B cell (primary cell): ENCODE measurements around the gene TMEM233. TPM values are rescaled to one million over a fixed set of nuclear protein-coding genes. Genes with fewer than 3 reads are reported as not detected.

Experiments used
- ATAC-seq: fragments of 200-7000 bp; cut with Tn5 transposase; one replicate; pipeline ENCODE4 v1.10.0; 2021; ENCODE audit warnings: low read depth, mild to moderate bottlenecking, moderate number of reproducible peaks, moderate library complexity
- CTCF ChIA-PET: fragments of 350-600 bp; sonication (Branson Sonifier 250); formaldehyde crosslinking; loops from one replicate; lab custom pipeline; 2021; ENCODE audit warnings: antibody characterized with exemption, inconsistent platforms; lab: Charles Lee
- POLR2A ChIA-PET: fragments of 350-600 bp; sonication (Branson Sonifier 250); formaldehyde crosslinking; loops from one replicate; lab custom pipeline; 2021; ENCODE audit warnings: antibody characterized with exemption; lab: Charles Lee
- DNase-seq: peaks from one replicate; pipeline ENCODE4 v3.0.0; 2013
- H2AFZ ChIP-seq: 2 replicates; pipeline ENCODE4 v1.6.1; 2012; ENCODE audit warnings: mild to moderate bottlenecking, low read depth, low read length; ENCODE audit not compliant: insufficient read depth, poor library complexity, severe bottlenecking
- H3K27ac ChIP-seq, 2 donors: 1 replicate in 1 of 2; 2 replicates in 1 of 2; pipeline ENCODE4 v1.5.1; 2012 to 2013; ENCODE audit warnings: low read length in 2 of 2, mild to moderate bottlenecking in 2 of 2, moderate library complexity in 1 of 2
- H3K27me3 ChIP-seq, 4 experiments: fragments of 200-600 bp in 1 of 4; sonication (generic) in 1 of 4; replicated peaks in 1 of 4; 1 replicate in 2 of 4; 2 replicates in 2 of 4; pipeline versions ENCODE4 v1.6.1 to v1.7.0; 2013 to 2016; ENCODE audit warnings: low read length in 3 of 4, mild to moderate bottlenecking in 2 of 4, mixed read lengths in 1 of 4, moderate library complexity in 1 of 4; ENCODE audit not compliant: insufficient read depth in 4 of 4, control insufficient read depth in 3 of 4; ENCODE audit errors: control extremely low read depth in 1 of 4
- H3K36me3 ChIP-seq, 2 experiments: replicated peaks in 1 of 2; 1 replicate in 1 of 2; 2 replicates in 1 of 2; pipeline versions ENCODE4 v1.6.1 to v1.7.1; 2013; ENCODE audit warnings: low read length in 1 of 2; ENCODE audit not compliant: insufficient read depth in 2 of 2, control insufficient read depth in 1 of 2; ENCODE audit errors: control extremely low read depth in 1 of 2, extremely low read depth in 1 of 2
- H3K4me1 ChIP-seq, 2 donors: fragments of 200-600 bp in 1 of 2; sonication (generic) in 1 of 2; 1 replicate in 1 of 2; 2 replicates in 1 of 2; pipeline versions ENCODE4 v1.5.1 to v1.6.1; 2013 to 2017; ENCODE audit warnings: low read length in 2 of 2; ENCODE audit not compliant: control insufficient read depth in 2 of 2, insufficient read depth in 2 of 2
- H3K4me2 ChIP-seq: replicated peaks from 2 replicates; pipeline ENCODE3; 2012; ENCODE audit warnings: mild to moderate bottlenecking, low read depth, low read length; ENCODE audit not compliant: poor library complexity, severe bottlenecking
- H3K4me3 ChIP-seq, 5 experiments: fragments of 200-600 bp in 1 of 5; sonication (generic) in 1 of 5; 1 replicate in 3 of 5; 2 replicates in 2 of 5; pipeline versions ENCODE4 v1.5.1 to v1.7.0; 2011 to 2016; ENCODE audit warnings: low read length in 4 of 5, mild to moderate bottlenecking in 4 of 5, low read depth in 2 of 5, control low read depth in 1 of 5, moderate library complexity in 1 of 5; ENCODE audit not compliant: insufficient read depth in 1 of 5; ENCODE audit errors: control extremely low read depth in 1 of 5, extremely low read depth in 1 of 5
- H3K79me2 ChIP-seq: fragments of 200-600 bp; sonication (generic); one replicate; pipeline ENCODE4 v1.6.0; 2016; ENCODE audit warnings: low read length; ENCODE audit not compliant: control insufficient read depth, insufficient read depth
- H3K9ac ChIP-seq: fragments of 200-600 bp; sonication (generic); 2 replicates; pipeline ENCODE4 v1.6.1; 2017; ENCODE audit warnings: mild to moderate bottlenecking, low read length, moderate library complexity
- H3K9me3 ChIP-seq, 3 donors: one replicate each; pipeline versions ENCODE4 v1.6.1 to v1.7.1; 2013; ENCODE audit warnings: low read length in 2 of 3; ENCODE audit not compliant: control insufficient read depth in 2 of 3, insufficient read depth in 1 of 3; ENCODE audit errors: control extremely low read depth in 1 of 3
- H4K20me1 ChIP-seq: 2 replicates; pipeline ENCODE4 v1.6.0; 2012; ENCODE audit warnings: mild to moderate bottlenecking, low read length; ENCODE audit not compliant: insufficient read depth, control insufficient read depth, poor library complexity, severe bottlenecking
- H3K27ac Mint-ChIP-seq: one replicate; pipeline ENCODE4 v1.8.0; 2021; ENCODE audit warnings: mixed read lengths
- H3K27me3 Mint-ChIP-seq: one replicate; pipeline ENCODE4 v1.8.0; 2021; ENCODE audit warnings: mixed read lengths
- H3K4me1 Mint-ChIP-seq: one replicate; pipeline ENCODE4 v1.8.0; 2021; ENCODE audit warnings: mixed read lengths
- H3K4me3 Mint-ChIP-seq: one replicate; pipeline ENCODE4 v1.8.0; 2021; ENCODE audit warnings: mixed read lengths
- H3K9me3 Mint-ChIP-seq: one replicate; pipeline ENCODE4 v1.8.0; 2022; ENCODE audit warnings: mixed read lengths; ENCODE audit not compliant: insufficient read depth
- CTCF ChIP-seq: fragments of 200-600 bp; IDR thresholded peaks from one replicate; pipeline ENCODE4 v1.8.0; 2022; ENCODE audit warnings: antibody characterized with exemption, mild to moderate bottlenecking
- EZH2 ChIP-seq: IDR thresholded peaks from 2 replicates; pipeline ENCODE4 v1.6.1; 2012; ENCODE audit warnings: borderline replicate concordance, low read depth, mild to moderate bottlenecking, moderate library complexity, low read length; ENCODE audit not compliant: insufficient read depth, poor library complexity, severe bottlenecking
- WGBS: methylation state at CpG from one replicate; pipeline ENCODE4 v1.1.5; 2013; ENCODE audit warnings: missing lambda C conversion rate; ENCODE audit not compliant: insufficient coverage; 5-methylcytosine and 5-hydroxymethylcytosine counted together
- intact Hi-C: fragments of 100-400 bp; cut with micrococcal nuclease; formaldehyde crosslinking; loops from one replicate; pipeline ENCODE4 v1.10.0; 2022
- polyA plus RNA-seq: library from polyadenylated mRNA; depleted of rRNA; stranded (reverse); fragments of >200 nt; gene quantifications from 2 replicates; pipeline ENCODE4 v1.2.3, GENCODE V29; 2012
- total RNA-seq, 2 donors: library from RNA; stranded (reverse); fragments of 120-200 nt in 1 of 2; gene quantifications; 1 replicate in 1 of 2; 2 replicates in 1 of 2; pipeline versions ENCODE4 v1.2.3 to v1.2.4, GENCODE V29; 2013 to 2022

TMEM233 gene
- total and polyA plus RNA-seq, 2 donors (not counting 1 experiment from before 2014, with no cell fraction given) = not detected

GRCh38 chr12:119666226-119666795 is 72.7 kb downstream of the TMEM233 start:
- DNase-seq (peak; percentile 34), ATAC-seq (no peak)
- Mint-ChIP-seq H3K4me3 (peak overlapping the region; percentile 87), H3K4me1 (peaks cover 46% of the 10 kb centered on the region), H3K27ac (peak overlapping the region; percentile 70), H3K9me3 (no peaks in the 10 kb centered on the region), H3K27me3 (no peaks in the 10 kb centered on the region)
- Histone ChIP-seq H3K27me3 (no peaks in the 10 kb centered on the region), H3K27ac (peak overlapping the region; percentile 31 to 60), H4K20me1 (no peaks in the 10 kb centered on the region), H3K9ac (peak overlapping the region; percentile 64), H3K4me3 (peak overlapping the region in 2 of 5 experiments; percentile 8 to 81), H3K9me3 (no peaks in the 10 kb centered on the region), H2AFZ (peak overlapping the region; percentile 91), H3K79me2 (peaks cover 16% of the 10 kb centered on the region), H3K36me3 (peaks cover 6 to 7% of the 10 kb centered on the region in 2 experiments), H3K4me1 (peaks cover 28 to 36% of the 10 kb centered on the region in 2 donors), H3K4me2 (peak overlapping the region; percentile 89)
- intact Hi-C loops = loop anchor here (2.0 to 5.0 kb wide), 3 partner anchors 321 to 1650 kb away; partner anchors contain the start of genes BICDL1, PEBP1 and RFC5
- no CpG with 5 or more reads among the region's 2 CpGs for WGBS
- TF ChIP-seq EZH2 (no peak), CTCF (no peak)
- ChIA-PET POLR2A (no interaction called here), CTCF (interaction anchor here (1.0 to 1.1 kb wide), 2 partner anchors 29 to 116 kb away, joined by 3 read pairs; no protein-coding TSS in a partner anchor)
